GM19455 (cell line): ENCODE measurements around the gene PPM1K.

ENCODE experiments used
- ATAC-seq: cut with Tn5 transposase; IDR thresholded peaks from one replicate; pipeline ENCODE4 v1.9.1; 2021; ENCODE audit not compliant: unreplicated experiment

Gene PPM1K

GRCh38 chr4:88223516-88223915 is 60.8 kb downstream of the PPM1K start:
- no peak for ATAC-seq

DNA sequence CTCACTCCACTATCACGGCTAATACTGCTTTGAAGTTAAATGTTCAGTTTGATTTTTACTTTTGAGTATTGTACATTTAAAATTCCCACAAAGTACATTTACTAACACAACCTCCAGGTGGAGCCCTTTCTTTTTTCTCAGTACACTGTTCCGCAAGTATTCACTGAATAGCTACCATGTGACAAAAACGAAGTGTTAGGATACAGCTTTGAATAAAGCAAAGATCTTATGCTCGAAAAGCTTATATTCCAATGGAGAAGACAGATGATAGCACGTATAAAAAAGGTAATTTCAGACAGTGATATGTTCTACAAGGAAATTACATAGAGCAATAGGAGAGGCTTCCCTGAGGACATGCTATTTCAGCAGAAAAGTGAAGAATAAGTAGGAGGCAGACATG is 65.3 kb downstream of the PPM1K start:
- ATAC-seq, result no peak

GRCh38 chr4:88217169-88217568 is 67.2 kb downstream of the PPM1K start:
- ATAC-seq, result no peak

DNA sequence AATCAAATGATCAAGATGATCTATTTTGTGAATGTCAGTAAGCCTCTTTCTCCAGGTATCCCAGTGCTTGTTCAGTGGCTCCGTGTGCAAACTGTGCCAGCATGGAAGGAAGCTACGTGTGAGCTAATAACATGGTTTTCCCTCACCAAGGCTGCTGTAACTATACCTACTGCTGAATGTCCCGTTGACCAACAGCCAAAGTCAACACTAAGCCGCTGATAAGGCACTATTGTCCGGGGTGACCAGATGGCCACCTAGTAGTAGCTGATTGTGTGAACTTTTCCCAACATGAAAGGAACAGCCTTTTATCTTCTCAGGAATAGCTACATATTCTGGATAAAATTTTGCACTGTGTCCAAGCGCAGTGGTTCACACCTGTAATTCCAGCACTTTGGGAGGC is 68.0 kb downstream of the PPM1K start:
- no peak for ATAC-seq

DNA sequence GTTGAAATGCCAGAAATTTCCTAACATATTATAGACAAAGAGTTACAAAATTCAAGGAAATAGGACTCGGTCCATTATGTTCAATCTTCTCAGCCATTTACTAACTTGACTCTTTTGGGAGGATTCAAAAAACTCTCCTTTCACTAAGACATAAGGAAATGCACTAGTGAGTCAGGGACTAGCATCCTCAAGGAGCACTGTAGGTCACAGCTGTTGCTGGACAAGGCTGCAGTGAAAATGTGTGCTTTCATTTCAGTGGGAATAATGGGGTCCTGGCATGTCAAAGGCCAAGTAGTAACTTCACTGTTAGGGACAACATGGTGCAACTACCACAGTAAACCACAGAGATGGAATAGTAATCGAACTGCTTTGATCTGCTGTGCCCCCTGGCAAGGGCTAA is 69.0 kb downstream of the PPM1K start:
- no peak for ATAC-seq

- ATAC-seq, result no peak
These were observed 72.2 kb downstream of the PPM1K start for GRCh38 chr4:88212253-88212561.

- no peak for ATAC-seq
These were observed 72.7 kb downstream of the PPM1K start for GRCh38 chr4:88211473-88212252.

- no peak for ATAC-seq
These were observed 76.2 kb downstream of the PPM1K start for GRCh38 chr4:88208156-88208555.
